ENCODE data around the gene ZDHHC21.

- TF ChIP-seq CTCF (IDR thresholded peaks at IDR 0.05) (no peak), POLR2A (IDR thresholded peaks at IDR 0.05) (no peak)
Measured at GRCh38 chr9:14563902-14564624, 129.2 kb downstream of the ZDHHC21 start.
